HFF-Myc (cell line): ENCODE data around the gene DHRS9.

Experiments
- DNase-seq: peaks from one replicate; pipeline ENCODE4 v3.0.0-alpha.2; 2011; ENCODE audit warnings: low read depth; ENCODE audit errors: extremely low read depth
- H3K4me3 ChIP-seq: replicated peaks from 2 replicates; pipeline ENCODE4 v1.5.1; 2011; ENCODE audit warnings: low read depth, mild to moderate bottlenecking, control low read depth, low read length
- TF ChIP-seq, protein P1 (sequence below): IDR thresholded peaks from 2 replicates; pipeline ENCODE4 v1.5.1; 2012; ENCODE audit warnings: mild to moderate bottlenecking, low read depth, low read length, control low read depth; ENCODE audit errors: missing control alignments

DHRS9 gene

DNA sequence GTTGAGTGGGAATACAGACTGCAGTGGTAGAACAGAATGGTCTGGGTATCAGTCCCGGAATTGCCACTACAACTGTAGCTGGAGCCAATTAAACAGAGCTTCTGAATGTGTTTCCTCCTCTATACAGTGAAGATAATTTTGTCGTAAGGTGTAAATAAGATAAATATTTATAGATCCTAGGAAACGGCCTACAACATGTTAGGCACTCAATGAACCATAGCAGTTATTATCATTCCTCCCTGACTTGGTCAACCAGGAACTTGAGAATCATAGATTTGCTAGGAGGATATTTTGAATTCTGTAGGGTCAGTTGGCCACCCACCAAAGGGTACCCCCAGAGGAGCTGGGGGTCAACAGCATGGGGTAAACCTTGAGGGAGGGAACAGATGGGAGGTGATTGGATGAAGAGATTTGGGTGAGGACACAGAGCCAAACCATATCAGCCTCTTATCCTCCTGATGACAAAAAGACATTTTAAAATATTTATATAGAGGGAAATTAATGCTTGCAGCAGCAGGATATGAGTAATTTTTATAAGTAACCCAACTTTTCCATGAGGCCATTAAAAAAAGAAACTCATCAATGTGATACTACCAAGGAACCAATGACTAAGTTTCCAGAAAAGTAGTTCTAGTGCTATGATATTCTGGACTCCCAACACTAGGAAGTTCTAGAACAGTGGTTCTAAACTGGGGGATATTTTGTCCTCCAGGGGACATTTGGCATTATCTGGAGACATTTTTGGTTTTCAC lies 4.0 kb downstream of the DHRS9 start:
- DNase-seq, result no peak
- TF ChIP-seq, protein P1, sequence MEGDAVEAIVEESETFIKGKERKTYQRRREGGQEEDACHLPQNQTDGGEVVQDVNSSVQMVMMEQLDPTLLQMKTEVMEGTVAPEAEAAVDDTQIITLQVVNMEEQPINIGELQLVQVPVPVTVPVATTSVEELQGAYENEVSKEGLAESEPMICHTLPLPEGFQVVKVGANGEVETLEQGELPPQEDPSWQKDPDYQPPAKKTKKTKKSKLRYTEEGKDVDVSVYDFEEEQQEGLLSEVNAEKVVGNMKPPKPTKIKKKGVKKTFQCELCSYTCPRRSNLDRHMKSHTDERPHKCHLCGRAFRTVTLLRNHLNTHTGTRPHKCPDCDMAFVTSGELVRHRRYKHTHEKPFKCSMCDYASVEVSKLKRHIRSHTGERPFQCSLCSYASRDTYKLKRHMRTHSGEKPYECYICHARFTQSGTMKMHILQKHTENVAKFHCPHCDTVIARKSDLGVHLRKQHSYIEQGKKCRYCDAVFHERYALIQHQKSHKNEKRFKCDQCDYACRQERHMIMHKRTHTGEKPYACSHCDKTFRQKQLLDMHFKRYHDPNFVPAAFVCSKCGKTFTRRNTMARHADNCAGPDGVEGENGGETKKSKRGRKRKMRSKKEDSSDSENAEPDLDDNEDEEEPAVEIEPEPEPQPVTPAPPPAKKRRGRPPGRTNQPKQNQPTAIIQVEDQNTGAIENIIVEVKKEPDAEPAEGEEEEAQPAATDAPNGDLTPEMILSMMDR, result no peak
- no peak overlapping the region for H3K4me3 ChIP-seq

DNA sequence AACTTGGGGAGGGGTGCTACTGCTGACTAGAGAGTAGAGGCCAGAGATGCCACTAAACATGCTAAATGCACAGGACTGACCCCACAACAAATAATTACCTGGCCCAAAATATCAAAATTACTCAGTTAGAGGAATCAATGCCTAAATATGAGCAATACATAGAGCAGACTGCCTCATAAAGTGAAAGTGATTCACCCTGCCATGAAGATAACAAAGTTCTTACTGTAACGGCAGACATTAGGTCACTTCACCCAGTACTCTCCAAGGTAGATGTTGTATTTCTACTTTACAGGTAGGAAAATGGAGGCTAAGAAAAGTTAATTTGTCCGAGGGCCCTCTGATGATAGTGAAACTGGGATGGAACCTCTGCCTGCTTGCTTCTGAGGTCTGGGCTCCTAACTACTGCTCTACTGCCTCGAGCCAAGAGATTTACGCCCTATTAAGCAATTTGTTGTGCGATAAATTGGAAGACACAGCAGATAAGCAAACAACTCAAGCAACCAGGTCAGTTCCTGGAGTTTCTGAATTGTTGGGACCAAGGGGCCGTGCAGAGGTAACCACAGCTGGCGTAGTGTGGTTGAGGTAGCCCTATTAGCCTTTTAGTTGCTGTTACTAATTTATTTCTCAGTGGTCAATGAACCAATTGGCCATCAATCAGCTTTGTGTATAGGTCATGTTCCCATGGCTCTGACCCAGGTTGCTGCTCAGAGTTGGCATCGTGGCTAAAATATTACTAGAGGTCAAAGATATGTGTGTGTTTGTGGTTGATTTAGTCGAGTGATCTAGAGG lies 4.8 kb downstream of the DHRS9 start:
- no peak overlapping the region for H3K4me3 ChIP-seq
- no peak for DNase-seq
- TF ChIP-seq, protein P1, result no peak

DNA sequence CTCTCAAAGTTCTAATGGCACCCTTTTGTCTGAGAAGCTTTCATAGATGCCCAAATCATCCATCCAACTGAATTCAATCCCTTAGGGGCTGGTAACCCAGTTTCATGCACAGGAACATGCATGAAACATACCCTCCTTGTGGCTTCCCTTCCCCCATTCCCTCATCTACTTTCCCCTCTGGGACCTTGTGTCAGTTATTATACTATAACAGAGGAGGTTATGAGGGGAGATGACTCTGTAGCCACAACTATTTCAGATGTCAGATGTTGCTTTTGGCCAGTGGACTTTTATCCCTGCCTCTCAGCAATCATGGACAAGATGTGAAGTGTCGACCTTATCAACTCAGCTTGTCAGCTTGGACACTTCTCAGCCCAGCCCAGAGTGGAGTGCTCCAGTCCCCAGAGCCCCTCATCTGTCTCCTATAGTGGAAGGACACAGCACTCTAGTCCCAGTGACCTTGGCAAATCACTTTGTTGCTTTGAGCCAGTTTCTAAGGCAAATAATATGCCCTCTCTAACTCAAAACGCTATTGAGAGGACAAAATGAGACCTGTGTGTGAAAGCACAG lies 8.4 kb downstream of the DHRS9 start:
- TF ChIP-seq, protein P1, result no peak
- no peak for DNase-seq
- no peak overlapping the region for H3K4me3 ChIP-seq

DNA sequence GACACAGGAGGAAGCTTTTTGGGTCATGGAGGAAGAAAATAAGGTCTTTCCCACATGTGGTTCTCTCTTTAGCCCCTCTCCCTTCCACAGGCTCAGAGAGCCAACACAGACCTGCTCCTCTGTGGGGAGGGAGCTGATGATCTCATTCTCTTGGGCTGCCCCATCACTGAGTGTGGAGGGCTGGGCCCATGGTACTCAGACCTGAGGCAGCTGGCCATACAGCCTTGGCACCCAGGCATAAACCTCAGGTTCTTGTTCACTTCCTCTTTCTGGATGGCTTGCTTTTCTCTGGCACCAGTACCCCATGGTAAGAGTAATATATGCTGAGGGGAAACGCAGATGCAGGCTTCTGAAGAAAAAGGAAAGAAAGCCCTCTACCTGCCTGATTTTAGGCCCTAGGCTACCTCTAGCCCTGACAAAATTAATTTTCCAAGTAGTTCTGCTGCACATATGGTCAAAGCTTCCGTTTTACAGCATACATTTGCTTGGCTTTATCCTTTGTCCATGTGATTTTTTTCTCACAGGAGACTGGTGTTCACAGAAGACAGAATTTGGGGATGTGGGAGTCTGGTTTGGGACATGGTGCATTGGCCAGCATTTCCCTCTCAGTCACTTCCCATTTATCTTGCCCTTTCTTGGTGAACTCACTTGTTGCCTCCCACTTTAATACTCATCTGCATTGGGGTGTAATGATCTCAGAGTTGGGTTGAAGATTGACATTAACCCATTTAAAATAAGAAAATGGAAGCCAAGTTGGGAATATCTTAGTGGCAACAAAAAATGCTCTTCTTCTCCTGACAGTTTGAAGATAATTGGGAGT lies 11.1 kb downstream of the DHRS9 start:
- TF ChIP-seq, protein P1, result no peak
- DNase-seq, result no peak

DNA sequence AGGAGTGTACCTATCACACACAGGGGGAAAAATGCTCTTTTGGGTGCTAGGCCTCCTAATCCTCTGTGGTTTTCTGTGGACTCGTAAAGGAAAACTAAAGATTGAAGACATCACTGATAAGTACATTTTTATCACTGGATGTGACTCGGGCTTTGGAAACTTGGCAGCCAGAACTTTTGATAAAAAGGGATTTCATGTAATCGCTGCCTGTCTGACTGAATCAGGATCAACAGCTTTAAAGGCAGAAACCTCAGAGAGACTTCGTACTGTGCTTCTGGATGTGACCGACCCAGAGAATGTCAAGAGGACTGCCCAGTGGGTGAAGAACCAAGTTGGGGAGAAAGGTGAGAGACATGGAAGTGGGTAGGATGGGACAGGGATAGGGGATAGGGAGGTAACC lies 12.2 kb downstream of the DHRS9 start:
- H3K4me3 ChIP-seq, result no peak overlapping the region

More for the DNA sequence above, 11.1 kb downstream of the DHRS9 start:
- H3K4me3 ChIP-seq, result no peak overlapping the region

DNA sequence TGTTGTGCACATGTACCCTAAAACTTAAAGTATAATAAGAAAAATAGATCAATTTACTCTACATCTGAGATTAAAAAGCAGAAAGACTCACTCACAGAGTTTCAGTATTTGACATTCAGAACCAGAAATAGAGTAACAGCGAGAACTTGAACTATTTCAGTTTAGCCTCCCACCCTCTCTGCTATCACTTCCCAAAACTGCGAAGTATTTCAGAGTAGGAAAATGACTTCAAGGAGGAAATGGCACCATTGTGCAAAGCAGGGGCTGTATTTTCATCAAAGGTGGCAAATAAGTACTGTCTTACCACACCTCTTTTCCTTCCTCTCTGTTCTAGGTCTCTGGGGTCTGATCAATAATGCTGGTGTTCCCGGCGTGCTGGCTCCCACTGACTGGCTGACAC lies 13.6 kb downstream of the DHRS9 start:
- no peak overlapping the region for H3K4me3 ChIP-seq
- DNase-seq, result no peak
- TF ChIP-seq, protein P1, result no peak

More for the DNA sequence above, 12.2 kb downstream of the DHRS9 start:
- TF ChIP-seq, protein P1, result no peak
- DNase-seq, result no peak
